Panc1 (cell line): Measurements from ENCODE around the gene PLEKHA7.

Experiments
- CTCF ChIP-seq: fragments of 450-650 bp; IDR thresholded peaks from 2 replicates; pipeline ENCODE4 v1.5.1; 2017; ENCODE audit warnings: mild to moderate bottlenecking
- POLR2AphosphoS5 ChIP-seq: IDR thresholded peaks from 2 replicates; pipeline ENCODE4 v1.6.1; 2012; ENCODE audit warnings: mild to moderate bottlenecking, low read depth, low read length, moderate library complexity
- SIN3A ChIP-seq: IDR thresholded peaks from 2 replicates; pipeline ENCODE4 v1.6.1; 2012; ENCODE audit warnings: low read depth, mild to moderate bottlenecking, low read length, moderate library complexity, borderline replicate concordance; ENCODE audit not compliant: insufficient read depth
- TF ChIP-seq, protein P1 (sequence below), 2 experiments: IDR thresholded peaks; 2 replicates each; pipeline ENCODE4 v1.6.1; 2011 to 2012; ENCODE audit warnings: low read depth in 2 of 2, control low read depth in 1 of 2, low read length in 1 of 2, mild to moderate bottlenecking in 1 of 2, moderate library complexity in 1 of 2; ENCODE audit not compliant: insufficient read depth in 1 of 2

DNA sequence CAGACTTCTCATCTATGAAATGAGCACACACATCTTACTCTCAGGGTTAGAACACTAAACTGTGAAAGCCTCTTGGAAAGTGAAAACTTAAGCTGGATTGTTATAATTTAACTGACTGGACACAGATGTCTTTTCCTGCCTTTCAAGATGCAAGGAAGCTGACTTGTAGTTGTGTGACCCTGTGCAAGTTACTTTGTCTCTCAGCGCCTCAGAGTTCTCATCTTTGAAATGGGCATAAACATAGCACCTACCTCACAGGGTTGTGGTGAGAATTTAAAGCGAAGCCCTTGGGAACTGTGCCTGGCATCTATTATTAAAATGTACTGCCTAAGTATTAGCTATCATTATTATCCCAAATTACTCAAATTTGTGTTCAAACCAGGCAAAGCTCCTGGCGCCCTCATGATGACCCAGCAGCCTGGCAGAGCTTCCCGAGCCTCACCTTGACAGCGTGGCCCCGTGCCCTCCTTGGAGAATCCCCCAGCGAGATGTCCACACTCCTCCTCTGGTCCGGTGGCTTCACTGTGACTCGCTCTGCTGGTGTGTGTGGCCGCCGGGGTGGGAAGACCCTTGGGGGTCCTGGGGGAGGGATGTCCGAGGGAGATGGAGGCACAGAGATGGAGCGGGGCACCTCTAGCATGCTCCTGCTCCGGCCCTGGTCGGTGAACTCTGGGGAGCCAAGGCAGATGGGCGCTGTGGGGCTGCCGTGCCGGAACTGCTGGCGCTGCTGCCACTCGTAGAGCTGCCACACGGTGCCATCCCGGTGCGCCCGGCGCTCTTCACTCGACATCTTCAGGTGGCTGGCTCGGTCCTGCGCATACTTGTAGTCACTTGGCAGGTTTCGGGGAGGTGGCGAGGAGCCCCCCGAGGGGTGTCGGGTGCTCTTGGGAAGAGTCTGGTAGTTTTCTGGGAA is 197.6 kb downstream of the PLEKHA7 start:
- TF ChIP-seq POLR2AphosphoS5 (no peak), CTCF (no peak), SIN3A (no peak)
- TF ChIP-seq, protein P1, sequence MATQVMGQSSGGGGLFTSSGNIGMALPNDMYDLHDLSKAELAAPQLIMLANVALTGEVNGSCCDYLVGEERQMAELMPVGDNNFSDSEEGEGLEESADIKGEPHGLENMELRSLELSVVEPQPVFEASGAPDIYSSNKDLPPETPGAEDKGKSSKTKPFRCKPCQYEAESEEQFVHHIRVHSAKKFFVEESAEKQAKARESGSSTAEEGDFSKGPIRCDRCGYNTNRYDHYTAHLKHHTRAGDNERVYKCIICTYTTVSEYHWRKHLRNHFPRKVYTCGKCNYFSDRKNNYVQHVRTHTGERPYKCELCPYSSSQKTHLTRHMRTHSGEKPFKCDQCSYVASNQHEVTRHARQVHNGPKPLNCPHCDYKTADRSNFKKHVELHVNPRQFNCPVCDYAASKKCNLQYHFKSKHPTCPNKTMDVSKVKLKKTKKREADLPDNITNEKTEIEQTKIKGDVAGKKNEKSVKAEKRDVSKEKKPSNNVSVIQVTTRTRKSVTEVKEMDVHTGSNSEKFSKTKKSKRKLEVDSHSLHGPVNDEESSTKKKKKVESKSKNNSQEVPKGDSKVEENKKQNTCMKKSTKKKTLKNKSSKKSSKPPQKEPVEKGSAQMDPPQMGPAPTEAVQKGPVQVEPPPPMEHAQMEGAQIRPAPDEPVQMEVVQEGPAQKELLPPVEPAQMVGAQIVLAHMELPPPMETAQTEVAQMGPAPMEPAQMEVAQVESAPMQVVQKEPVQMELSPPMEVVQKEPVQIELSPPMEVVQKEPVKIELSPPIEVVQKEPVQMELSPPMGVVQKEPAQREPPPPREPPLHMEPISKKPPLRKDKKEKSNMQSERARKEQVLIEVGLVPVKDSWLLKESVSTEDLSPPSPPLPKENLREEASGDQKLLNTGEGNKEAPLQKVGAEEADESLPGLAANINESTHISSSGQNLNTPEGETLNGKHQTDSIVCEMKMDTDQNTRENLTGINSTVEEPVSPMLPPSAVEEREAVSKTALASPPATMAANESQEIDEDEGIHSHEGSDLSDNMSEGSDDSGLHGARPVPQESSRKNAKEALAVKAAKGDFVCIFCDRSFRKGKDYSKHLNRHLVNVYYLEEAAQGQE (IDR thresholded peaks at IDR 0.05; ENCODE audit: insufficient read depth in 1 of 2, low read depth in 2 of 2, low read length in 1 of 2) = no peak
